Neuronal stem cell (in vitro differentiated cells): ENCODE measurements around the gene IL31.

Source experiments
- DNase-seq: peaks from one replicate; pipeline ENCODE4 v3.0.0-alpha.2; 2013; ENCODE audit warnings: low spot score
- H2AFZ ChIP-seq: one replicate; pipeline ENCODE4 v1.6.1; 2013; ENCODE audit warnings: mild to moderate bottlenecking, low read length, inconsistent platforms
- H2AK5ac ChIP-seq: 2 replicates; pipeline ENCODE4 v1.6.1; 2013; ENCODE audit warnings: low read depth, mild to moderate bottlenecking, inconsistent platforms, low read length, moderate library complexity, mixed read lengths
- H2BK120ac ChIP-seq: 2 replicates; pipeline ENCODE4 v1.6.1; 2013; ENCODE audit warnings: low read depth, mild to moderate bottlenecking, inconsistent platforms, low read length, moderate library complexity, mixed read lengths
- H2BK12ac ChIP-seq: one replicate; pipeline ENCODE4 v1.6.1; 2013; ENCODE audit warnings: low read length, inconsistent platforms
- H2BK15ac ChIP-seq: 2 replicates; pipeline ENCODE4 v1.6.1; 2013; ENCODE audit warnings: mild to moderate bottlenecking, low read length, inconsistent platforms, mixed read lengths
- H2BK5ac ChIP-seq: one replicate; pipeline ENCODE4 v1.6.1; 2013; ENCODE audit warnings: inconsistent platforms, mild to moderate bottlenecking, low read length, moderate library complexity
- H3K14ac ChIP-seq: one replicate; pipeline ENCODE4 v1.6.1; 2013; ENCODE audit warnings: low read length, inconsistent platforms
- H3K18ac ChIP-seq: 2 replicates; pipeline ENCODE4 v1.6.1; 2013; ENCODE audit warnings: low read length, inconsistent platforms
- H3K23ac ChIP-seq: 2 replicates; pipeline ENCODE4 v1.6.1; 2013; ENCODE audit warnings: low read depth, mild to moderate bottlenecking, mixed read lengths, low read length, inconsistent platforms; ENCODE audit not compliant: poor library complexity
- H3K27ac ChIP-seq: replicated peaks from 3 replicates; pipeline ENCODE4 v1.5.1; 2013; ENCODE audit warnings: low read length, inconsistent platforms
- H3K27me3 ChIP-seq, 3 experiments: 2 replicates each; pipeline ENCODE4 v1.6.1; 2013; ENCODE audit warnings: low read length in 3 of 3, mild to moderate bottlenecking in 2 of 3, inconsistent platforms in 1 of 3, low read depth in 1 of 3, mixed read lengths in 1 of 3, moderate library complexity in 1 of 3; ENCODE audit not compliant: control insufficient read depth in 3 of 3, insufficient read depth in 3 of 3
- H3K36me3 ChIP-seq, 2 donors: replicated peaks in 1 of 2; 2 replicates each; pipeline ENCODE4 v1.6.1; 2013; ENCODE audit warnings: low read length in 2 of 2; ENCODE audit not compliant: control insufficient read depth in 2 of 2, insufficient read depth in 2 of 2
- H3K4ac ChIP-seq: 2 replicates; pipeline ENCODE4 v1.6.1; 2013; ENCODE audit warnings: inconsistent platforms, mild to moderate bottlenecking, low read length, moderate library complexity
- H3K4me1 ChIP-seq, 2 donors: 1 replicate in 1 of 2; 2 replicates in 1 of 2; pipeline ENCODE4 v1.6.1; 2013; ENCODE audit warnings: low read length in 2 of 2, low read depth in 1 of 2; ENCODE audit not compliant: control insufficient read depth in 2 of 2, insufficient read depth in 1 of 2
- H3K4me2 ChIP-seq: one replicate; pipeline ENCODE4 v1.6.1; 2013; ENCODE audit warnings: mild to moderate bottlenecking, low read length, inconsistent platforms; ENCODE audit not compliant: insufficient read depth, poor library complexity, severe bottlenecking
- H3K4me3 ChIP-seq, 2 donors: 2 replicates each; pipeline ENCODE4 v1.5.1; 2013; ENCODE audit warnings: low read length in 2 of 2, mild to moderate bottlenecking in 2 of 2, inconsistent platforms in 1 of 2, moderate library complexity in 1 of 2
- H3K79me1 ChIP-seq: one replicate; pipeline ENCODE4 v1.6.1; 2013; ENCODE audit warnings: low read depth, mild to moderate bottlenecking, inconsistent platforms, low read length, moderate library complexity
- H3K9ac ChIP-seq: one replicate; pipeline ENCODE4 v1.6.1; 2013; ENCODE audit warnings: mild to moderate bottlenecking, low read depth, low read length, inconsistent platforms; ENCODE audit not compliant: poor library complexity
- H3K9me3 ChIP-seq, 2 donors: replicated peaks in 1 of 2; 2 replicates each; pipeline versions ENCODE3 to v1.6.1; 2013; ENCODE audit warnings: low read length in 2 of 2, mild to moderate bottlenecking in 2 of 2, inconsistent platforms in 1 of 2, low read depth in 1 of 2, mixed read lengths in 1 of 2, moderate library complexity in 1 of 2; ENCODE audit not compliant: control insufficient read depth in 2 of 2, insufficient read depth in 1 of 2
- H4K8ac ChIP-seq: one replicate; pipeline ENCODE4 v1.6.1; 2013; ENCODE audit warnings: low read depth, mild to moderate bottlenecking, inconsistent platforms, low read length, moderate library complexity
- H4K91ac ChIP-seq: one replicate; pipeline ENCODE4 v1.6.1; 2013; ENCODE audit warnings: low read length, low read depth, mild to moderate bottlenecking, inconsistent platforms; ENCODE audit not compliant: poor library complexity
- WGBS, 2 donors: extraction: QIAGEN DNeasy Blood & Tissue Kit; methylation state at CpG; one replicate each; pipeline ENCODE4 v1.1.7; 2013; ENCODE audit warnings: missing lambda C conversion rate in 2 of 2, mixed read lengths in 1 of 2; ENCODE audit not compliant: insufficient read length in 2 of 2, insufficient replicate concordance in 1 of 2; ENCODE audit errors: extremely low coverage in 2 of 2; 5-methylcytosine and 5-hydroxymethylcytosine counted together

The IL31 gene

GRCh38 chr12:122197612-122197966 lies 23.6 kb upstream of the IL31 start:
- Histone ChIP-seq H3K79me1 (no peaks in the 10 kb centered on the region), H4K8ac (no peak overlapping the region), H3K4me2 (no peak overlapping the region), H3K23ac (no peak overlapping the region), H4K91ac (no peak overlapping the region), H2AK5ac (no peak overlapping the region), H2AFZ (no peak overlapping the region), H3K18ac (no peak overlapping the region), H3K36me3 (no peaks in the 10 kb centered on the region), H3K4me1 (no peaks in the 10 kb centered on the region), H2BK120ac (no peak overlapping the region), H2BK5ac (no peak overlapping the region), H3K4me3 (no peak overlapping the region), H3K14ac (no peak overlapping the region), H3K9me3 (peaks cover 0 to 3% of the 10 kb centered on the region in 2 donors), H3K9ac (no peak overlapping the region), H3K4ac (no peak overlapping the region), H2BK15ac (no peak overlapping the region), H3K27me3 (peaks cover 0 to 30% (median 2%) of the 10 kb centered on the region in 3 experiments), H2BK12ac (no peak overlapping the region), H3K27ac (no peak overlapping the region)
- no peak for DNase-seq
- no CpG with 5 or more reads among the region's 1 CpG for WGBS, 2 donors

- H2BK5ac ChIP-seq = no peak overlapping the region
- H3K4me2 ChIP-seq = no peak overlapping the region
- no peak overlapping the region for H4K8ac ChIP-seq
- no peak overlapping the region for H3K18ac ChIP-seq
- no peak overlapping the region for H3K4ac ChIP-seq
- no peak for DNase-seq
- H3K27ac ChIP-seq = no peak overlapping the region
- peaks cover 0 to 10% (median 0%) of the 10 kb centered on the region in 3 experiments for H3K27me3 ChIP-seq
- no peaks in the 10 kb centered on the region for H3K79me1 ChIP-seq
- H2BK15ac ChIP-seq = no peak overlapping the region
- H3K4me1 ChIP-seq = no peaks in the 10 kb centered on the region
- H3K23ac ChIP-seq = no peak overlapping the region
- H3K4me3 ChIP-seq = no peak overlapping the region
- no peak overlapping the region for H3K9ac ChIP-seq
- peaks cover 0 to 3% of the 10 kb centered on the region in 2 donors for H3K9me3 ChIP-seq
- no peaks in the 10 kb centered on the region for H3K36me3 ChIP-seq
- no peak overlapping the region for H2BK12ac ChIP-seq
- no peak overlapping the region for H3K14ac ChIP-seq
- H2AK5ac ChIP-seq = no peak overlapping the region
- WGBS, 2 donors = no CpG with 5 or more reads among the region's 4 CpGs
- H2BK120ac ChIP-seq = no peak overlapping the region
- H4K91ac ChIP-seq = no peak overlapping the region
- H2AFZ ChIP-seq = no peak overlapping the region
Observed at GRCh38 chr12:122195405-122195804, 21.4 kb upstream of the IL31 start.

- no peak overlapping the region for H2BK15ac ChIP-seq
- no peak overlapping the region for H2AK5ac ChIP-seq
- H2BK120ac ChIP-seq = no peak overlapping the region
- no peak overlapping the region for H3K9ac ChIP-seq
- H3K4ac ChIP-seq = no peak overlapping the region
- no peak overlapping the region for H3K23ac ChIP-seq
- no peak overlapping the region for H2BK12ac ChIP-seq
- peaks cover 0 to 4% (median 0%) of the 10 kb centered on the region in 3 experiments for H3K27me3 ChIP-seq
- peaks cover 0 to 3% of the 10 kb centered on the region in 2 donors for H3K9me3 ChIP-seq
- no peaks in the 10 kb centered on the region for H3K36me3 ChIP-seq
- no peak overlapping the region for H3K27ac ChIP-seq
- no peak for DNase-seq
- no peaks in the 10 kb centered on the region for H3K4me1 ChIP-seq
- no peak overlapping the region for H3K4me2 ChIP-seq
- WGBS, 2 donors = no CpG with 5 or more reads among the region's 1 CpG
- no peak overlapping the region for H2AFZ ChIP-seq
- no peak overlapping the region for H2BK5ac ChIP-seq
- no peak overlapping the region for H3K14ac ChIP-seq
- H3K79me1 ChIP-seq = no peaks in the 10 kb centered on the region
- H4K91ac ChIP-seq = no peak overlapping the region
- no peak overlapping the region for H3K18ac ChIP-seq
- H3K4me3 ChIP-seq = no peak overlapping the region
- H4K8ac ChIP-seq = no peak overlapping the region
Observed at GRCh38 chr12:122194804-122195203, 20.8 kb upstream of the IL31 start.

GRCh38 chr12:122192441-122192840 lies 18.4 kb upstream of the IL31 start:
- H4K91ac ChIP-seq = no peak overlapping the region
- H3K23ac ChIP-seq = no peak overlapping the region
- no peaks in the 10 kb centered on the region for H3K79me1 ChIP-seq
- H2BK15ac ChIP-seq = peak overlapping the region; percentile 47
- peaks cover 0 to 7% of the 10 kb centered on the region in 2 donors for H3K4me1 ChIP-seq
- WGBS, 2 donors = no CpG with 5 or more reads among the region's 11 CpGs
- H3K27ac ChIP-seq = no peak overlapping the region
- no peak overlapping the region for H2BK120ac ChIP-seq
- H2AFZ ChIP-seq = no peak overlapping the region
- no peak overlapping the region for H3K4me3 ChIP-seq
- no peaks in the 10 kb centered on the region for H3K36me3 ChIP-seq
- H3K4me2 ChIP-seq = no peak overlapping the region
- H3K9me3 ChIP-seq = peaks cover 0 to 3% of the 10 kb centered on the region in 2 donors
- H2AK5ac ChIP-seq = no peak overlapping the region
- H2BK5ac ChIP-seq = no peak overlapping the region
- H3K27me3 ChIP-seq = no peaks in the 10 kb centered on the region
- H3K4ac ChIP-seq = no peak overlapping the region
- H3K9ac ChIP-seq = no peak overlapping the region
- no peak for DNase-seq
- no peak overlapping the region for H4K8ac ChIP-seq
- H3K18ac ChIP-seq = no peak overlapping the region
- H2BK12ac ChIP-seq = no peak overlapping the region
- no peak overlapping the region for H3K14ac ChIP-seq
